GM18502 (cell line): ENCODE measurements around the gene PCA3.

Experiments
- ATAC-seq: cut with Tn5 transposase; IDR thresholded peaks from one replicate; pipeline ENCODE4 v1.9.1; 2021; ENCODE audit warnings: mild to moderate bottlenecking; ENCODE audit not compliant: unreplicated experiment, poor library complexity

Gene PCA3

DNA sequence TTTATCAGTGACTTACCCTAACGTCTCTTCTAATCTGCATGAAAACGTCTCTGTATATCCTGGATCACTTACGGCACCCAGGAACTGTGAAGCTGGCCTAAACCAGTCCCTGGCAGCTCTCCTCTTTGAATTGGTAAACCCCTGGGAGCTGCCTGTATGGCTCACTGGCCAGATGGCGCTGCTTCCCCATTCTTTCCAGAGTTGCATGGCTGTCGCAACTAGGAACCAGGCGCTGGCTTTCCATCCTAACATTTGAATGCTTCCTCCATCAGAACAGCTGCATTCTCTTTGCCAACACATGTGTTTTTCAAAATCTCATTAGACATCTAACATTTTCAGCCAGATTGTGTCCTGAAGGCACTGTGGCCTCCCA, 8.0 kb upstream of the PCA3 start:
- peak; percentile 17 for ATAC-seq

DNA sequence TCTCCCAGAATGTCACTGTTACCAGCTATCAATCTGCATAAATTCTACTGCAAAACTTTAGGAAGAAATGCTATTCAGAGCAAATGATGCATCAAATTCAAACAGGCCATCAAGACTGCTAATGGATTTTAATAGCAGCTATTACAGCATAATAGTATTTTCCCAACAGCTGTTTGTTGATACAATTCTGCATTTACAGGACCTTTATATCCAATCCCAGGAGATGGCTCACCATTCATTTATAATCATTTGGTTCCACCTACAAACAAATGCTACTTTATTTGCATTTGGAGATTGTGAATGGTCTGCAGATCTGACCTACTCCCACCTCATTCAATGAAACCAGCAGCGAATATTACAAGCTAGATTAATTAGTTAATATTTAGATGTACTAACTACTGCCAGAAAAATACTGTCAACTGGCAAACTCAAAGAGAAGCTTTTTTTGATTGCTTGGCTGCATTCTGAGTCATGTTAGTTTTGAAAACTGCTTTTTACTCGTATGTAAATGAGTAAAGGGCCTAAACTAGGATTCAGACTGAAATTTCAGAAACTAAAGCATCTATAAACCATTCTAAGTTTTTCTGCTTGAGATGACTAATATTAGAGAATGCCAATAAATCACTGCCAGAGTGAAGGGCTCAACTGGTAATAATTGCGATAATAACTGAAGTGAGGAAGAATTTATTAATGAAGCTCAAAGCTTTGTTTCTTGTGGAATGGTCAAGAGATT, 7.1 kb upstream of the PCA3 start:
- no peak for ATAC-seq

GRCh38 chr9:76758476-76758875, 5.8 kb upstream of the PCA3 start:
- no peak for ATAC-seq

DNA sequence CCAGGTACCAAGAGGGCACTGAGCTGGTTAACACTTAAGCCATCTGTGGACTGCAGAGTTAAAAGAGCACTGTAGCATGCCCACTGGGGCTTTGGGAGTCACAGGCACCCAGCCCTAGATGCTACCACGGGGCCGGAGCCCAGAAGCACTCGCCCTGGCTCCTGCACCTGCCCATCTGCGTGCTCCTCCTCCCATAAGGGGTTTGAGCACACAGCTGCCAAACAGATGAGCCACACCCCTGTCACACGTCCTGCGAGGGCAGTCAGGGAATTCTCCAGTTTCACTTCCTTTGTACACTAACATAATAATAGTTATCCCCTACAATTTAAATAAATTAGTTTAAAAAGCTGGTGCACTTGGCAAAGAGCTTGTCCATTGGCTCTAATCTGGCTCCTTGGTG, 4.5 kb upstream of the PCA3 start:
- ATAC-seq, result no peak

DNA sequence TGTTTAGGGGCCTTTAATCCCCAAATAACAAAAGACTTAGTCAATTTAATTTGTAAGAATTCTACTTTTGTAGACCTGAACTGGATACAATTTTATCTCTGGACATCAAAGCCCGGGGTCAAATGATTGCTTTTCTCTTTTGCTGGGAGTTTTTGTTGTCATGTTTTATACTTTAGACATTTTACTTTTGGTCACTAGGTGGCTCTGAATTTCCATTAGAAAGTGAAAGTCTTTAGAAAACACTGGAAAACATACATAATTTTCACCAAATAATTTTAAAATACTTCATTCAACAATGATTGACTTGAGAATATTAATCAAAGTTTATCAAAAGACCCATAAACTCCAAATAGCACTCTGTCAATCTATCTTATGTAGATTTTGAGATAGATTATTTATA, 2.8 kb upstream of the PCA3 start:
- no peak for ATAC-seq

- ATAC-seq, result no peak
Observed at GRCh38 chr9:76766126-76766525, 1.9 kb downstream of the PCA3 start.

DNA sequence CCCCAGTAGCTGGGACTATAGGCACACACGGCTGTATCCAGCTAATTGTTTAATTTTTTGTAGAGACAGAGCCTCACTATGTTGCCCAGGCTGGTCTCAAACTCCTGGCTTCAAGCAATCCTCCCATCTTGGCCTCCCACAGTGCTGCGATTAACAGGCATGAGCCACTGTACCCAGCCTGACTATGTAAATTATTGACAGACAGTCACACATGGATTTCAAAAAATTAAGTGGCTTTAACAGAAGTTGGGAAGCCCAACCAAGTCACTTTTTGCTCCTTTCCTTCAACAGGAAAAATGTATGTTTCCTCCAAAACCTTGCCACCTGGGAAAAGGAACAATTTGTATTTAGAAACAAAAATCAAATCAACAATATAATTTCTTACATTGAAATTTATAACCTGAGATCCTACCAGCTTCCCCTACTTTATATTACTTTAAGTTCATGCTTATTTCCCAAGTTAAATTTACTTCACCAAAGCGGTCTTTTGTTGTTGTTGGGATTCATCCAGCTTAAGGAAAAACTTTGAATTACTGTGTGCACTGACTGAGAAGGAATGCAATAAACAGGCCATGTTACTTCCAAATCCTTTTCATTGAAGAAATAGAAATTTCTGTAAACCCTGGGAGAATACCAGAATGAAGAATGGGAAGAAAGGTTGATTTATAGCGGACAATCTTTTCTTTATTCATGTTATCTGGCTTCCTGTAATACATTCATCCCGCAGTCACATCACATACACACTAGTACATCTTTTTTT, 8.6 kb downstream of the PCA3 start:
- no peak for ATAC-seq

DNA sequence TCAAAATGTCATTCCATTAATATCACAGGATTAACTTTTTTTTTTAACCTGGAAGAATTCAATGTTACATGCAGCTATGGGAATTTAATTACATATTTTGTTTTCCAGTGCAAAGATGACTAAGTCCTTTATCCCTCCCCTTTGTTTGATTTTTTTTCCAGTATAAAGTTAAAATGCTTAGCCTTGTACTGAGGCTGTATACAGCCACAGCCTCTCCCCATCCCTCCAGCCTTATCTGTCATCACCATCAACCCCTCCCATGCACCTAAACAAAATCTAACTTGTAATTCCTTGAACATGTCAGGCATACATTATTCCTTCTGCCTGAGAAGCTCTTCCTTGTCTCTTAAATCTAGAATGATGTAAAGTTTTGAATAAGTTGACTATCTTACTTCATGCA, 20.6 kb downstream of the PCA3 start:
- no peak for ATAC-seq

DNA sequence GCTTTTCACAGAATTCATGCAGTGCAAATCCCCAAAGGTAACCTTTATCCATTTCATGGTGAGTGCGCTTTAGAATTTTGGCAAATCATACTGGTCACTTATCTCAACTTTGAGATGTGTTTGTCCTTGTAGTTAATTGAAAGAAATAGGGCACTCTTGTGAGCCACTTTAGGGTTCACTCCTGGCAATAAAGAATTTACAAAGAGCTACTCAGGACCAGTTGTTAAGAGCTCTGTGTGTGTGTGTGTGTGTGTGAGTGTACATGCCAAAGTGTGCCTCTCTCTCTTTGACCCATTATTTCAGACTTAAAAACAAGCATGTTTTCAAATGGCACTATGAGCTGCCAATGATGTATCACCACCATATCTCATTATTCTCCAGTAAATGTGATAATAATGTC, 21.3 kb downstream of the PCA3 start:
- no peak for ATAC-seq

DNA sequence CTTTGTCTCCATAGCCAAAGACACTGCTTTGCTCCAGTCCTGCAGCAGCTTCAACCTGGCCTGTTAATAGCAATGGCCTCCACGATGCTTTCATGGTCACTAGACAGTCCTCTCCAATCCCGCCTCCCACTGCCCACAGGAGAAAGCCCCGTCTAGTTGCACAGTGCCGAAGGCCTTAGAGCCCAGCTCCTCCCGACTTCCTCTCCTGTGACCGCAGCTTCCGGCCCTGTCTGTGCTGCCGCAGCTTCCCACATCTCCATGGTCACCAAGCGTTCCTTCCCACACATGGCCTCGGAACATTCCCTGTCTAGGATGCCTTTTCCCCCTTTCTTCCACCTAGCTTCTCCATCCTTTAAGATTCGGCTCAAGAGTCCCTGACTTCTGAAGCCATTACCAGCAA, 23.4 kb downstream of the PCA3 start:
- no peak for ATAC-seq

DNA sequence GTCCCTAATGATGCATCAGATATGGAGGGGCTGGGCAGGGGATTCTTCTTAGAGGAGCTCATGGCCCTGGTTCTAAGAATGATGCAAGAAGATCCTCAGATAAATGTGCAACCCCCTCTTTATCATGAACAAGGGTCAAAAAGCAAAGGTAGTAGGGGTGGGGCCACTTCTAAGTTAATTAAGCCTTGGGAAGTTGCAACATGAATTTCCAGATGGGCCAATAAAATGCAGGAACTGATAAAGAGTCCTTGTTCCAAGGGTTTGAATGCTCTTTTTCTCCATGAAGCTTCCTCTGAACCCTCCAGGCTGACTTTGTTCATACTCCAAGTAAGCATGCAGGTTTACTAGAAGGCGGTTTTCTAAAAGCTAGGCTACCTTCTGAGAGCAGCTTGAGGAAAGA, 25.6 kb downstream of the PCA3 start:
- no peak for ATAC-seq

- no peak for ATAC-seq
Observed at GRCh38 chr9:76793784-76794431, 29.7 kb downstream of the PCA3 start.

DNA sequence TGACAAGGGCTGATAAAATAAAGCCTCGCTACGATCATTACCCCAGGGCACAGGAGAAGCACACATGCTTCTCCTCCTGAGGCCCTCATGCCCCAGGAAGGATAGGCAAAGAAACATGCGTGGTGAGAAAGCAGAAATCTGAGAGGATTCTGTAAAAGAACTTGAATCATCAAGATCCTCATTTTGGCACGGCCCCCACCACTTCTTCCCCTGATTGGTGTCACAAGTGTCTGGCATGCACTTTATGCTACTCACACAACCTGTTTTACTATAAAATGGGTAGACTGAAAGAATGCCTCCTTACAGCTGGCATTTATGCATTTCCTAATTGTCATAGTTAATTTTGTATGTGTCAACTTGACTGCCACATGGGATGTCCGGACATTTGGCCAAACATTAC, 32.1 kb downstream of the PCA3 start:
- ATAC-seq, result no peak

GRCh38 chr9:76798527-76798926, 34.3 kb downstream of the PCA3 start:
- peak; percentile 60 for ATAC-seq

- no peak for ATAC-seq
Observed at GRCh38 chr9:76799473-76799872, 35.2 kb downstream of the PCA3 start.

GRCh38 chr9:76800901-76801300, 36.7 kb downstream of the PCA3 start:
- ATAC-seq, result no peak

DNA sequence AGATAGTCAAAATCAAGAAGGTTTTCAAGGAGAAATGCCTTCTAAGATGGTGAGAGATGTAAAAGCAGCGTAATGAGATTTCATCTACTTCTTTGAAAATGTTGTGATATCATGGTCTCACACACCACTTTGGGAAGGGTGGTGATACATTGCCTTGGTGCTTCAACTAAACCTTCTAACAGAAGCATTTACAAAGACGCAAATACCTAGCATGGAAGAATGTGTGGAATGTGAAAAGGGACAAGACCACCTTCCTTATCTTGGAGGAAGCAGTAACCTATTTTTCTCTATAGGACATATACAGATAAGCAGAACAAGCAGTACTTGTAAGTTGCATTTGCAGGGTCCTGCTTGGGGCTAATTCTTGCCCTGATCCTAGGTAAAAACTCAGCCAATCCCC, 38.8 kb downstream of the PCA3 start:
- ATAC-seq, result no peak

DNA sequence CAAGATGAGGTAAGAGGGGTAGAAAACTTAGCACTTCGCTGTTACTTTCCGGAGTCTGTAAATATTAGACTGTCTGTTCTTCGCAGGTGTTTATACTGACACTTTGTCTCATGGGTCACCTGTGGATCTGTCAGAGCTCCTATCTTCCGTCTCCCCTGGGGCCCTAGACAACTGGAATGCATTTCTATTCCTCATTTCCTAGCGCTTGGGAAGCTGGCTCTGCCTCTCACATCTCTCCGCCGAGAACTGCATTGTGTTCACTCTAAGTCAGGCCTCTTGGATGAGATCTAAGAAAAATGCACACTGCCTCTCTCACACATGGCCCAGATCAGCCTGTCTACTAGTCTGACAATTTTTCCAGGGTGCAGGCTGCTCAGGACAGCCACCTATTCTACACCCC, 39.5 kb downstream of the PCA3 start:
- no peak for ATAC-seq

DNA sequence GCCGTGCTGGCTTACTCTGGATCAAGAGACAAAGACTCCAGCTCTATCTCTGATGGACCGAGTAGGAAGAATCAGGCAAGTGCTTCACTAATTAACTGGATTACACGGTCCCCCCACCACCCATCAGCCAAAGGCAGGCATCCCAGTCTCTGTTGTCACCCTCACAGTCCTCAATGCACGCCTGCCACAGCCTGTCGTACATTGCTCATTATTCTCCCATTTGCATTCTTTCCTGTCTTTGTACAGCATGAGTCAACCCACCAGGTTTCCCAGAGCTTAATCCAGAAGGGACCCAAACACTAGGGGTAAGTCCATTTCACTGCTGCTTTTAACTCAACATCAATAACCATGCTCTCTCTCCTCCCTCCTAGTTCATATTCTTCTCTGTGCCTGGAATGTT, 44.4 kb downstream of the PCA3 start:
- ATAC-seq, result no peak

GRCh38 chr9:76810377-76810957, 46.2 kb downstream of the PCA3 start:
- ATAC-seq, result peak; percentile 82

- ATAC-seq, result no peak
Observed at GRCh38 chr9:76812591-76812990, 48.4 kb downstream of the PCA3 start.
